Measurements from ENCODE around the gene DLAT.

- no peak for TF ChIP-seq CTCF (IDR thresholded peaks at IDR 0.05; ENCODE audit: insufficient read depth, low read depth, low read length)
- TF ChIP-seq EZH2 (IDR thresholded peaks at IDR 0.05; ENCODE audit: insufficient read depth, low read length): no peak
These were observed 48.5 kb upstream of the DLAT start for GRCh38 chr11:111976767-111977145.

All from astrocyte (in vitro differentiated cells and primary cell).